Neural cell (in vitro differentiated cells): ENCODE results near the gene PRKG1. TPM values are rescaled to one million over a fixed set of nuclear protein-coding genes. Genes with fewer than 3 reads are reported as not detected.

Experiments used
- H2AFZ ChIP-seq: fragments of 200-600, 300-800 bp; sonication (generic), shearing (Covaris generic); 2 replicates; pipeline ENCODE4 v1.6.0; 2014; ENCODE audit warnings: low read depth, mild to moderate bottlenecking, antibody characterized with exemption, low read length, moderate library complexity
- H3F3A ChIP-seq: fragments of 200-600 bp; shearing (Covaris generic); 2 replicates; pipeline ENCODE4 v1.6.1; 2016; ENCODE audit warnings: mild to moderate bottlenecking, moderate library complexity, mixed read lengths, antibody characterized with exemption, low read length; ENCODE audit not compliant: insufficient read depth, poor library complexity, severe bottlenecking
- H3K27ac ChIP-seq: fragments of 200-600, 300-800 bp; sonication (generic), shearing (Covaris generic); 2 replicates; pipeline ENCODE4 v1.5.1; 2014; ENCODE audit warnings: mild to moderate bottlenecking, low read length, moderate library complexity
- H3K27me3 ChIP-seq: fragments of 300-800, 200-600 bp; sonication (generic), shearing (Covaris generic); 2 replicates; pipeline ENCODE4 v1.6.0; 2014; ENCODE audit warnings: mild to moderate bottlenecking, low read depth, low read length, moderate library complexity; ENCODE audit not compliant: insufficient read depth
- H3K36me3 ChIP-seq: fragments of 300-800, 200-600 bp; sonication (generic), shearing (Covaris generic); 2 replicates; pipeline ENCODE4 v1.5.1; 2014; ENCODE audit warnings: mild to moderate bottlenecking, antibody characterized with exemption, low read length, moderate library complexity; ENCODE audit not compliant: insufficient read depth
- H3K4me2 ChIP-seq: fragments of 300-800, 200-600 bp; sonication (generic), shearing (Covaris generic); 2 replicates; pipeline ENCODE4 v1.6.0; 2014; ENCODE audit warnings: mild to moderate bottlenecking, low read length
- H3K4me3 ChIP-seq: fragments of 300-800, 200-600 bp; sonication (generic), shearing (Covaris generic); 2 replicates; pipeline ENCODE4 v1.5.1; 2014; ENCODE audit warnings: mild to moderate bottlenecking, low read length, moderate library complexity
- H3K79me2 ChIP-seq: fragments of 200-600 bp; shearing (Covaris generic); replicated peaks from 2 replicates; pipeline ENCODE4 v1.6.0; 2014; ENCODE audit warnings: mild to moderate bottlenecking, low read length, moderate library complexity; ENCODE audit not compliant: insufficient read depth
- H3K9ac ChIP-seq: fragments of 300-800, 200-600 bp; sonication (generic), shearing (Covaris generic); 2 replicates; pipeline ENCODE4 v1.6.1; 2016; ENCODE audit warnings: mild to moderate bottlenecking, low read length, mixed read lengths
- H3K9me2 ChIP-seq: fragments of 200-600 bp; shearing (Covaris generic); 2 replicates; pipeline ENCODE4 v1.6.1; 2016; ENCODE audit warnings: mild to moderate bottlenecking, low read length, mixed read lengths; ENCODE audit not compliant: insufficient read depth
- H3K9me3 ChIP-seq: fragments of 200-600, 300-800 bp; sonication (generic), shearing (Covaris generic); 2 replicates; pipeline ENCODE4 v1.6.1; 2016; ENCODE audit warnings: mild to moderate bottlenecking, mixed run types, low read length, moderate library complexity, mixed read lengths
- H4K20me1 ChIP-seq: fragments of 200-600 bp; shearing (Covaris generic); 2 replicates; pipeline ENCODE4 v1.6.1; 2016; ENCODE audit warnings: mild to moderate bottlenecking, mixed run types; ENCODE audit not compliant: insufficient read depth
- EP300 ChIP-seq: fragments of 450-650 bp; conservative IDR thresholded peaks from 2 replicates; pipeline ENCODE4 v1.6.1; 2014; ENCODE audit warnings: antibody characterized with exemption, mild to moderate bottlenecking, moderate library complexity; ENCODE audit not compliant: poor library complexity, severe bottlenecking
- EZH2 ChIP-seq: fragments of 200-600, 300-800 bp; shearing (Covaris generic), sonication (generic); IDR thresholded peaks from 2 replicates; pipeline ENCODE4 v1.6.1; 2014; ENCODE audit warnings: antibody characterized with exemption, low read length, borderline replicate concordance, mild to moderate bottlenecking; ENCODE audit not compliant: insufficient read depth, poor library complexity, severe bottlenecking
- MXI1 ChIP-seq: fragments of 450-650 bp; conservative IDR thresholded peaks from 2 replicates; pipeline ENCODE4 v1.6.1; 2014; ENCODE audit warnings: antibody characterized with exemption, mild to moderate bottlenecking; ENCODE audit not compliant: poor library complexity, severe bottlenecking
- POLR2AphosphoS5 ChIP-seq: IDR thresholded peaks from 2 replicates; pipeline ENCODE4 v1.6.1; 2012
- RAD21 ChIP-seq: fragments of 450-650 bp; conservative IDR thresholded peaks from 2 replicates; pipeline ENCODE4 v1.6.1; 2014; ENCODE audit warnings: antibody characterized with exemption, mild to moderate bottlenecking, moderate library complexity
- SMC3 ChIP-seq: fragments of 450-650 bp; conservative IDR thresholded peaks from 2 replicates; pipeline ENCODE4 v1.6.1; 2014; ENCODE audit warnings: antibody characterized with exemption, mild to moderate bottlenecking, moderate library complexity; ENCODE audit not compliant: poor library complexity
- TAF1 ChIP-seq: IDR thresholded peaks from 2 replicates; pipeline ENCODE4 v1.6.1; 2012; ENCODE audit warnings: low read depth
- polyA plus RNA-seq: library from polyadenylated mRNA; depleted of rRNA; stranded (reverse); fragments of >200 nt; gene quantifications from 2 replicates; pipeline ENCODE4 v1.2.3, GENCODE V29; 2014
- TF ChIP-seq, protein P1 (sequence below): fragments of 450-650 bp; IDR thresholded peaks from 2 replicates; pipeline ENCODE4 v1.5.1; 2014; ENCODE audit warnings: antibody characterized with exemption, mild to moderate bottlenecking, moderate library complexity; ENCODE audit not compliant: poor library complexity, severe bottlenecking
- TF ChIP-seq, protein P2 (sequence below): IDR thresholded peaks from 2 replicates; pipeline ENCODE4 v1.6.1; 2012; ENCODE audit warnings: borderline replicate concordance

The PRKG1 gene
- polyA plus RNA-seq, 1 donor from 2014 or later = 2.2 TPM

- Histone ChIP-seq H3K4me2 (no peak overlapping the region), H3K36me3 (no peaks in the 10 kb centered on the region), H3K4me3 (no peak overlapping the region), H3K27me3 (no peaks in the 10 kb centered on the region), H3K9me2 (no peaks in the 10 kb centered on the region), H3K9me3 (no peaks in the 10 kb centered on the region), H2AFZ (no peak overlapping the region), H3K27ac (no peak overlapping the region), H3K9ac (no peak overlapping the region), H4K20me1 (no peaks in the 10 kb centered on the region), H3K79me2 (no peaks in the 10 kb centered on the region), H3F3A (no peaks in the 10 kb centered on the region)
- TF ChIP-seq POLR2AphosphoS5 (no peak), RAD21 (peak; percentile 55), SMC3 (peak; percentile 56), MXI1 (no peak)
- TF ChIP-seq, protein P1, sequence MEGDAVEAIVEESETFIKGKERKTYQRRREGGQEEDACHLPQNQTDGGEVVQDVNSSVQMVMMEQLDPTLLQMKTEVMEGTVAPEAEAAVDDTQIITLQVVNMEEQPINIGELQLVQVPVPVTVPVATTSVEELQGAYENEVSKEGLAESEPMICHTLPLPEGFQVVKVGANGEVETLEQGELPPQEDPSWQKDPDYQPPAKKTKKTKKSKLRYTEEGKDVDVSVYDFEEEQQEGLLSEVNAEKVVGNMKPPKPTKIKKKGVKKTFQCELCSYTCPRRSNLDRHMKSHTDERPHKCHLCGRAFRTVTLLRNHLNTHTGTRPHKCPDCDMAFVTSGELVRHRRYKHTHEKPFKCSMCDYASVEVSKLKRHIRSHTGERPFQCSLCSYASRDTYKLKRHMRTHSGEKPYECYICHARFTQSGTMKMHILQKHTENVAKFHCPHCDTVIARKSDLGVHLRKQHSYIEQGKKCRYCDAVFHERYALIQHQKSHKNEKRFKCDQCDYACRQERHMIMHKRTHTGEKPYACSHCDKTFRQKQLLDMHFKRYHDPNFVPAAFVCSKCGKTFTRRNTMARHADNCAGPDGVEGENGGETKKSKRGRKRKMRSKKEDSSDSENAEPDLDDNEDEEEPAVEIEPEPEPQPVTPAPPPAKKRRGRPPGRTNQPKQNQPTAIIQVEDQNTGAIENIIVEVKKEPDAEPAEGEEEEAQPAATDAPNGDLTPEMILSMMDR = peak; percentile 57
Observed at GRCh38 chr10:51422311-51423120, 348.2 kb downstream of the PRKG1 start.

GRCh38 chr10:51423121-51423452 is 348.8 kb downstream of the PRKG1 start:
- no peak for TF ChIP-seq SMC3
- no peak for TF ChIP-seq RAD21
- no peak for TF ChIP-seq POLR2AphosphoS5
- TF ChIP-seq, protein P2, sequence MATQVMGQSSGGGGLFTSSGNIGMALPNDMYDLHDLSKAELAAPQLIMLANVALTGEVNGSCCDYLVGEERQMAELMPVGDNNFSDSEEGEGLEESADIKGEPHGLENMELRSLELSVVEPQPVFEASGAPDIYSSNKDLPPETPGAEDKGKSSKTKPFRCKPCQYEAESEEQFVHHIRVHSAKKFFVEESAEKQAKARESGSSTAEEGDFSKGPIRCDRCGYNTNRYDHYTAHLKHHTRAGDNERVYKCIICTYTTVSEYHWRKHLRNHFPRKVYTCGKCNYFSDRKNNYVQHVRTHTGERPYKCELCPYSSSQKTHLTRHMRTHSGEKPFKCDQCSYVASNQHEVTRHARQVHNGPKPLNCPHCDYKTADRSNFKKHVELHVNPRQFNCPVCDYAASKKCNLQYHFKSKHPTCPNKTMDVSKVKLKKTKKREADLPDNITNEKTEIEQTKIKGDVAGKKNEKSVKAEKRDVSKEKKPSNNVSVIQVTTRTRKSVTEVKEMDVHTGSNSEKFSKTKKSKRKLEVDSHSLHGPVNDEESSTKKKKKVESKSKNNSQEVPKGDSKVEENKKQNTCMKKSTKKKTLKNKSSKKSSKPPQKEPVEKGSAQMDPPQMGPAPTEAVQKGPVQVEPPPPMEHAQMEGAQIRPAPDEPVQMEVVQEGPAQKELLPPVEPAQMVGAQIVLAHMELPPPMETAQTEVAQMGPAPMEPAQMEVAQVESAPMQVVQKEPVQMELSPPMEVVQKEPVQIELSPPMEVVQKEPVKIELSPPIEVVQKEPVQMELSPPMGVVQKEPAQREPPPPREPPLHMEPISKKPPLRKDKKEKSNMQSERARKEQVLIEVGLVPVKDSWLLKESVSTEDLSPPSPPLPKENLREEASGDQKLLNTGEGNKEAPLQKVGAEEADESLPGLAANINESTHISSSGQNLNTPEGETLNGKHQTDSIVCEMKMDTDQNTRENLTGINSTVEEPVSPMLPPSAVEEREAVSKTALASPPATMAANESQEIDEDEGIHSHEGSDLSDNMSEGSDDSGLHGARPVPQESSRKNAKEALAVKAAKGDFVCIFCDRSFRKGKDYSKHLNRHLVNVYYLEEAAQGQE = no peak
- TF ChIP-seq, protein P1 = no peak
- no peak for TF ChIP-seq EZH2
- TF ChIP-seq EP300 = no peak
- no peak for TF ChIP-seq TAF1
- no peak for TF ChIP-seq MXI1
- Histone ChIP-seq H3K27ac (no peak overlapping the region), H3K4me2 (no peak overlapping the region), H3K9me2 (no peaks in the 10 kb centered on the region), H4K20me1 (no peaks in the 10 kb centered on the region), H3K4me3 (no peak overlapping the region), H3K36me3 (no peaks in the 10 kb centered on the region), H2AFZ (no peak overlapping the region), H3K27me3 (no peaks in the 10 kb centered on the region), H3K9me3 (no peaks in the 10 kb centered on the region), H3K79me2 (no peaks in the 10 kb centered on the region), H3F3A (no peaks in the 10 kb centered on the region), H3K9ac (no peak overlapping the region)
